HG03558 (cell line): ENCODE measurements around the gene ARID3B.

Experiments
- ATAC-seq: cut with Tn5 transposase; IDR thresholded peaks from one replicate; pipeline ENCODE4 v1.9.1; 2021; ENCODE audit warnings: moderate number of reproducible peaks; ENCODE audit not compliant: unreplicated experiment; ENCODE audit errors: extremely low read depth

ARID3B gene

GRCh38 chr15:74632601-74633000 is 91.6 kb downstream of the ARID3B start:
- no peak for ATAC-seq

GRCh38 chr15:74633781-74634180 is 92.8 kb downstream of the ARID3B start:
- no peak for ATAC-seq

GRCh38 chr15:74635228-74635627 is 94.2 kb downstream of the ARID3B start:
- no peak for ATAC-seq

- no peak for ATAC-seq
These were observed 96.0 kb downstream of the ARID3B start for GRCh38 chr15:74636984-74637383.

- ATAC-seq, result no peak
These were observed 100.1 kb downstream of the ARID3B start for GRCh38 chr15:74641151-74641550.

- ATAC-seq, result no peak
These were observed 101.3 kb downstream of the ARID3B start for GRCh38 chr15:74642348-74642733.

- ATAC-seq, result no peak
These were observed 102.0 kb downstream of the ARID3B start for GRCh38 chr15:74642734-74643664.

- no peak for ATAC-seq
These were observed 102.7 kb downstream of the ARID3B start for GRCh38 chr15:74643665-74644204.

- ATAC-seq, result no peak
These were observed 105.5 kb downstream of the ARID3B start for GRCh38 chr15:74646480-74646879.
